Adipose tissue (tissue), 3 donors: Measurements from ENCODE around the gene SPTBN5. TPM values are rescaled to one million over a fixed set of nuclear protein-coding genes. Genes with fewer than 3 reads are reported as not detected.

Experiments
- H3K27ac ChIP-seq: one replicate; pipeline ENCODE4 v1.5.1; 2013; ENCODE audit warnings: low read depth, low read length
- WGBS, 3 donors: extraction: QIAGEN DNeasy Blood & Tissue Kit; methylation state at CpG; one replicate each; pipeline ENCODE4 v1.1.7; 2013; 5-methylcytosine and 5-hydroxymethylcytosine counted together
- polyA plus RNA-seq, 3 donors: library from polyadenylated mRNA; stranded (reverse); fragments of 200-250 nt; gene quantifications; one replicate each; pipeline ENCODE4 v1.2.3, GENCODE V29; 2013
- donor health status: healthy with polysubstance abuse.
- donor health status: Bipolar disorder and iron deficiency.
- donor health status: healthy.

The SPTBN5 gene
- polyA plus RNA-seq, 3 donors, result 0.58 to 3.0 (median 1.9) TPM

- 79 to 87% (median 82%) methylated on average over 12 to 13 of the region's 13 CpGs for WGBS, 3 donors
These were observed 68.0 kb downstream of the SPTBN5 start for GRCh38 chr15:41825572-41826535.

GRCh38 chr15:41825145-41825544 is 68.7 kb downstream of the SPTBN5 start:
- H3K27ac ChIP-seq, result no peak overlapping the region
- 90 to 92% (median 92%) methylated on average over 10 of the region's 10 CpGs for WGBS, 3 donors

More at GRCh38 chr15:41825572-41826535, 68.0 kb downstream of the SPTBN5 start:
- no peak overlapping the region for H3K27ac ChIP-seq

GRCh38 chr15:41824062-41824745 is 69.6 kb downstream of the SPTBN5 start:
- WGBS, 3 donors, result 92 to 95% (median 94%) methylated on average over 19 of the region's 19 CpGs
- H3K27ac ChIP-seq, result no peak overlapping the region

GRCh38 chr15:41823502-41823901 is 70.4 kb downstream of the SPTBN5 start:
- WGBS, 3 donors, result 90 to 93% (median 92%) methylated on average over 10 to 11 of the region's 11 CpGs
- no peak overlapping the region for H3K27ac ChIP-seq

- H3K27ac ChIP-seq, result no peak overlapping the region
- 82 to 90% (median 86%) methylated on average over 6 of the region's 6 CpGs for WGBS, 3 donors
These were observed 70.9 kb downstream of the SPTBN5 start for GRCh38 chr15:41822957-41823356.

- H3K27ac ChIP-seq, result no peak overlapping the region
- WGBS, 3 donors, result 90 to 95% (median 92%) methylated on average over 6 of the region's 6 CpGs
These were observed 71.4 kb downstream of the SPTBN5 start for GRCh38 chr15:41822471-41822870.

GRCh38 chr15:41821831-41822230 is 72.0 kb downstream of the SPTBN5 start:
- WGBS, 3 donors, result 80 to 85% (median 85%) methylated on average over 4 of the region's 4 CpGs
- H3K27ac ChIP-seq, result no peak overlapping the region

GRCh38 chr15:41820791-41821423 is 72.9 kb downstream of the SPTBN5 start:
- no peak overlapping the region for H3K27ac ChIP-seq
- 41 to 91% (median 75%) methylated on average over 6 of the region's 6 CpGs for WGBS, 3 donors

GRCh38 chr15:41819455-41820050 is 74.3 kb downstream of the SPTBN5 start:
- WGBS, 3 donors, result 83 to 96% (median 85%) methylated on average over 9 of the region's 9 CpGs
- H3K27ac ChIP-seq, result no peak overlapping the region

- 91 to 93% (median 92%) methylated on average over 6 of the region's 6 CpGs for WGBS, 3 donors
- no peak overlapping the region for H3K27ac ChIP-seq
These were observed 76.1 kb downstream of the SPTBN5 start for GRCh38 chr15:41817781-41818180.

GRCh38 chr15:41817327-41817726 is 76.5 kb downstream of the SPTBN5 start:
- 90 to 93% (median 92%) methylated on average over 14 of the region's 14 CpGs for WGBS, 3 donors
- H3K27ac ChIP-seq, result no peak overlapping the region

GRCh38 chr15:41816788-41817187 is 77.1 kb downstream of the SPTBN5 start:
- 94 to 95% (median 94%) methylated on average over 9 of the region's 9 CpGs for WGBS, 3 donors
- H3K27ac ChIP-seq, result no peak overlapping the region

GRCh38 chr15:41814534-41814933 is 79.3 kb downstream of the SPTBN5 start:
- whole genome bisulfite sequencing, 3 donors, result 75 to 93% (median 88%) methylated on average over 5 of the region's 5 CpGs
- H3K27ac ChIP-seq, result no peak overlapping the region

GRCh38 chr15:41813426-41813825 is 80.4 kb downstream of the SPTBN5 start:
- 94 to 96% (median 96%) methylated on average over 8 of the region's 8 CpGs for WGBS, 3 donors
- no peak overlapping the region for H3K27ac ChIP-seq

GRCh38 chr15:41812820-41813375 is 81.0 kb downstream of the SPTBN5 start:
- H3K27ac ChIP-seq, result no peak overlapping the region
- 93 to 95% (median 95%) methylated on average over 11 of the region's 11 CpGs for WGBS, 3 donors

- H3K27ac ChIP-seq, result no peak overlapping the region
- WGBS, 3 donors, result 44 to 48% (median 46%) methylated on average over 18 of the region's 18 CpGs
These were observed 82.2 kb downstream of the SPTBN5 start for GRCh38 chr15:41811432-41812195.

GRCh38 chr15:41810651-41811431 is 83.0 kb downstream of the SPTBN5 start:
- no peak overlapping the region for H3K27ac ChIP-seq
- 86 to 94% (median 94%) methylated on average over 5 of the region's 5 CpGs for WGBS, 3 donors
